Cardiac septum (tissue), 1 donor: Measurements from ENCODE around the gene HSF2BP. TPM values are rescaled to one million over a fixed set of nuclear protein-coding genes. Genes with fewer than 3 reads are reported as not detected.
"Not testable (repeated sequence)": the region's sequence is repeated elsewhere in the genome, so short reads cannot be mapped to it uniquely, and the experiment has no call there.

Experiments used
- DNase-seq: peaks from one replicate; pipeline ENCODE4 v3.0.0-alpha.2; 2020; ENCODE audit warnings: low spot score
- intact Hi-C: fragments of 100-400 bp; cut with DNase I; formaldehyde crosslinking; loops from one replicate; pipeline ENCODE4 v1.14.0; 2022
- microRNA-seq: library from miRNA; unstranded; fragments of <30 nt; microRNA quantifications from one replicate; pipeline ENCODE4 v1.2.0, GENCODE V29; 2020
- total RNA-seq: library from RNA; stranded (reverse); fragmentation: NEBNext Ultra II Directional; extraction: Animal tissue kit (Norgen Biotek cat#: 25700); gene quantifications from one replicate; pipeline ENCODE4 v1.2.1, GENCODE V29; 2021
- donor health status: DM: no; HTN: no; CAD: no.

HSF2BP gene
- total RNA-seq, 1 donor from 2014 or later = not detected

- DNase-seq, intact Hi-C loops: not testable (repeated sequence)
Measured at GRCh38 chr21:43502407-43503071, 156.7 kb downstream of the HSF2BP start.

GRCh38 chr21:43498924-43499323, 160.4 kb downstream of the HSF2BP start:
- intact Hi-C loops = not testable (repeated sequence)

GRCh38 chr21:43498065-43498464, 161.2 kb downstream of the HSF2BP start:
- intact Hi-C loops, DNase-seq: not testable (repeated sequence)

More at GRCh38 chr21:43498924-43499323, 160.4 kb downstream of the HSF2BP start:
- not testable (repeated sequence) for DNase-seq

GRCh38 chr21:43494279-43495012, 164.8 kb downstream of the HSF2BP start:
- intact Hi-C loops, DNase-seq: not testable (repeated sequence)

- intact Hi-C loops, DNase-seq: not testable (repeated sequence)
Measured at GRCh38 chr21:43493471-43493870, 165.8 kb downstream of the HSF2BP start.

- intact Hi-C loops = not testable (repeated sequence)
Measured at GRCh38 chr21:43488235-43488634, 171.1 kb downstream of the HSF2BP start.

GRCh38 chr21:43486051-43486450, 173.2 kb downstream of the HSF2BP start:
- intact Hi-C loops, DNase-seq: not testable (repeated sequence)

More at GRCh38 chr21:43488235-43488634, 171.1 kb downstream of the HSF2BP start:
- not testable (repeated sequence) for DNase-seq

GRCh38 chr21:43485016-43485415, 174.3 kb downstream of the HSF2BP start:
- intact Hi-C loops, DNase-seq: not testable (repeated sequence)

- DNase-seq, intact Hi-C loops: not testable (repeated sequence)
Measured at GRCh38 chr21:43479197-43479596, 180.1 kb downstream of the HSF2BP start.

Small RNA genes within 50 kb of the gene (microRNA-seq; reads per million reads assigned to microRNA genes)
- not detected for gene MIR6070

Other genes with a start within 250 kb of the HSF2BP start
- 4.9 TPM for gene SIK1, start 232.4 kb downstream of the HSF2BP start, total RNA-seq
- gene RRP1B, start 72 bp upstream of the HSF2BP start, total RNA-seq = 8.7 TPM
- 56.9 TPM for gene PDXK, start 59.6 kb upstream of the HSF2BP start, total RNA-seq
- gene CSTB, start 116.8 kb upstream of the HSF2BP start, total RNA-seq = 34.6 TPM
- 10.3 TPM for gene RRP1, start 130.1 kb upstream of the HSF2BP start, total RNA-seq
- 51.5 TPM for gene AGPAT3, start 205.7 kb upstream of the HSF2BP start, total RNA-seq